CD4-positive, alpha-beta T cell treated with Interleukin-17A for 4 hours (primary cell): ENCODE measurements around the gene CD22.
A peak's percentile ranks its signal among the peaks of the same experiment; 100 is the strongest.
"Not testable (repeated sequence)": the region's sequence is repeated elsewhere in the genome, so short reads cannot be mapped to it uniquely, and the experiment has no call there.

Experiments
- DNase-seq: peaks from one replicate; pipeline ENCODE4 v3.0.0-alpha.2; 2020; ENCODE audit warnings: mixed read lengths

CD22 gene

GRCh38 chr19:35328851-35329285 lies at the start of gene CD22:
Gene CD22, plus strand, starts transcription at chr19:35329187. Its CDS starts 2,854 bp downstream, at chr19:35332041.
- DNase-seq = no peak

- no peak for DNase-seq
Observed at GRCh38 chr19:35279374-35279773, 49.6 kb upstream of the CD22 start.

GRCh38 chr19:35279985-35280821 lies 48.8 kb upstream of the CD22 start:
- no peak for DNase-seq

GRCh38 chr19:35281303-35281702 lies 47.7 kb upstream of the CD22 start:
- DNase-seq = no peak

- no peak for DNase-seq
Observed at GRCh38 chr19:35284153-35285094, 44.6 kb upstream of the CD22 start.

- no peak for DNase-seq
Observed at GRCh38 chr19:35285095-35285449, 43.9 kb upstream of the CD22 start.

GRCh38 chr19:35285465-35285864 lies 43.5 kb upstream of the CD22 start:
- DNase-seq = not testable (repeated sequence)

GRCh38 chr19:35286101-35286500 lies 42.9 kb upstream of the CD22 start:
- DNase-seq = not testable (repeated sequence)

- DNase-seq = no peak
Observed at GRCh38 chr19:35287713-35288112, 41.3 kb upstream of the CD22 start.

- DNase-seq = no peak
Observed at GRCh38 chr19:35288331-35288730, 40.7 kb upstream of the CD22 start.

- DNase-seq = no peak
Observed at GRCh38 chr19:35288906-35289305, 40.1 kb upstream of the CD22 start.

- no peak for DNase-seq
Observed at GRCh38 chr19:35290381-35291127, 38.4 kb upstream of the CD22 start.

GRCh38 chr19:35291259-35291658 lies 37.7 kb upstream of the CD22 start:
- no peak for DNase-seq

GRCh38 chr19:35291916-35292315 lies 37.1 kb upstream of the CD22 start, which contains the start of gene MAG:
Gene MAG, plus strand, starts transcription at chr19:35292161. Its CDS starts 3,248 bp downstream, at chr19:35295409.
- no peak for DNase-seq

GRCh38 chr19:35292421-35293362 lies 36.3 kb upstream of the CD22 start:
- no peak for DNase-seq

- no peak for DNase-seq
Observed at GRCh38 chr19:35293363-35293739, 35.6 kb upstream of the CD22 start.

- no peak for DNase-seq
Observed at GRCh38 chr19:35293808-35294207, 35.2 kb upstream of the CD22 start.

- DNase-seq = no peak
Observed at GRCh38 chr19:35294328-35294727, 34.7 kb upstream of the CD22 start.

GRCh38 chr19:35294859-35295791 lies 33.9 kb upstream of the CD22 start:
- no peak for DNase-seq

GRCh38 chr19:35295792-35296462 lies 33.1 kb upstream of the CD22 start:
- peak; percentile 59 for DNase-seq
